HG02798 (cell line): ENCODE data around the gene CTSW.

Experiments used
- ATAC-seq: cut with Tn5 transposase; IDR thresholded peaks from one replicate; pipeline ENCODE4 v1.9.1; 2021; ENCODE audit warnings: mild to moderate bottlenecking; ENCODE audit not compliant: unreplicated experiment, poor library complexity

The CTSW gene

DNA sequence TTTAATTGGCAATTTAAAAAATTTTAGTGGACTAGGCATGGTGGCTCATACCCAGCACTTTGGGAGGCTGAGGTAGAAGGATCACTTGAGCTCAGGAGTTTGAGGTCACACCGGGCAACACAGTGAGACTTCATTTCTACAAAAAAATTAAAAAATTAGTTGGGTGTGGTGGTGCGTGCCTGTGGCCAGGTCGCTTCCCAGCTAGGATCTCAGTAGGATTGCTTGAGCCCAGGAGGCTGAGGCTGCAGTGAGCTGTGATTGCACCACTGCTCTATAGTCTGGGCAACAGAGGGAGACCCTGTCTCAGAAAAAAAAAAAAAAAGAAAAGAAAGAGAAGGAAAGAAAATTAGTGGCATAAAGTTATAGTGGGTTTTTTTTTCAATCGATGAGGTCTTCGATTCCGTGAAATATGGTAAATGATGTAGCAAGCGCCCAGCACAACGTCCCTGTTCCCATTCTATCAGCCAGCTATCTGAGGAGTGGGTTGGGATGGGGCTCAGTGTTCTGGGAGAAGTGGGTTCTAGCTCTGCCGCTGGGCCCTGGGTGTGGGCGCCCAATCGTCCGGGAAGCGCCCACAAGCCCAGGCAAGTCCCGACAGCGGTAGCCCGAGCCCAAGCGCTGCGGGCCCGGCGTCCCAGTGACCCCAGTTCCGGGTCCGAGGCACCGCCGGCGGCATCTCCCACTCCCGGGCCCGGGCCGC lies 19.2 kb downstream of the CTSW start:
- no peak for ATAC-seq

DNA sequence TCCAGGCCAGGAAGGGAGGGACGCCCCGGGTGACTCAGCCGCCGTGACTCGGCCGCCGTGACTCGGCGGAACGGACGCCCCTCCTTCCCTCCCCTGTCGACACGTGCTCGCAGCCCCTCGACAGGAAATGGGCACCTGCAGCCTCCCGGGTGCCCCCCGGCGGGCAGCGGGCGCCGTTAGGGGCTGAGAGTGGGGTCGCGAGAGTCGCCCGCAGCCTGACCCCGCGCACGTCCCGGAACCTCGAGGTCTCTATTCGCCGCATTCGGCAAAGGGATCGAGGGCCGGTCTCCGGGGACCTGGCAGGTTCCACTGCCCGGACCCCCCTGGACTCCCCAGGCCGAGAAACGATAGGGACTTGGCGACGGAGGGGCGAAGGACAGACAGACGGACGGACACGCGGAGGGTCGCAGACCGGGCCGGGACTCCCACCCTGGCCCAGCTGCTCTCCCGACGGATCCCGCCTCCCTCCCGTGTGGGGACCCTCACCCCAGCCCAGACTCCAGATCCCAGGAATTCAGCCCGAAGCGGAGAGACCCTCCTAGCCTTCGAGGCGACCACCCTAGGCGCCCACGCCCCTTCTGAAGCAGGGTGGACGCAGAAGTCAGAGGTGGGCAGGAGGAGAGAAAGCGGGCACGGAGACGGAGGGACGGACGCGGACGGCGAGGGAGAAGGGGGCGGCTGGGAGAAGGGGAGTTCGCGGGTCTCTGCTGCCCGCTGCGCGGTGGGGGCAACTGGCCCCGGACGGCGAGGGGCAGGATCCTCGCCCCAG lies 19.9 kb downstream of the CTSW start:
- ATAC-seq: peak; percentile 20

DNA sequence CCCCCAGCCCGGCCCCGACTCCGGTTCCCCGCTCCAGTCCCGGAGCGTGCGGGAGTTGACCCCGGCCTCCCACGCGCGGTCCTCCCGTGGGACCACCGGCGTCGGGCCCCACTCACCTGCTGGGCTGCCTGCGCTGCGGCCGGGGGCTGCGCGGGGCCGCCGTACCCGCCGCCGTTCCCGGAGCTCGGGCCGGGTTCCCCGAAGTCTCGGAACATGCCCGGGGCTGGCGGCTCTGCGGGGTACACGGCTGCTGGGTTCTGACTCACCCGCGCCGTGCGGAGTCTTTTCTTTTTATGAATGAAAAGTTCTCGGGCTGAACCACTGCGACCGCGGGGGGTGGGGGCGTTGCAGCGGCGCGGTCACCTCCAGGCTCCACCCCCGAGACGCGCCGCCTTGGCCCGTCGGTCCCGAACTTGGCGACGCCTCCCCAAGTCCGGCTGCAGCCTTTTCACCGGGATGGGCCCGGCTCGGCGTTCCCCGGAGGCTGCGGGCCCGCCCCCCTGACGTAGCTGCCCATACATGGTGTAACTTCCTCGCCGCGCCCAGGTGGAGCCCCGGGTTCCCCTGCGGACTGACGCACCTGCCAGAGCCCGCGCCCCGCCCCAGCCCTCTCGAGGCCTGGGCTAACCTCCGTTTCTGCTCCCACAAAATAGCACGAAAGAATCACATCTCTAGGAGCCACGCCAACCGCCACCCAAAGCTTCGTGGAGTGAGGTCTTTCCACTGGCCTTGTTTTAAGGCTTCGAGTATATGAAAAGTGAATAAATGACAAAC lies 20.7 kb downstream of the CTSW start, which contains the start of gene FOSL1:
Gene FOSL1 (minus strand): TSS at position 264 of the 774 bp plus-strand sequence. CDS start 49 bp downstream, at position 215.
- ATAC-seq: peak; percentile 86

DNA sequence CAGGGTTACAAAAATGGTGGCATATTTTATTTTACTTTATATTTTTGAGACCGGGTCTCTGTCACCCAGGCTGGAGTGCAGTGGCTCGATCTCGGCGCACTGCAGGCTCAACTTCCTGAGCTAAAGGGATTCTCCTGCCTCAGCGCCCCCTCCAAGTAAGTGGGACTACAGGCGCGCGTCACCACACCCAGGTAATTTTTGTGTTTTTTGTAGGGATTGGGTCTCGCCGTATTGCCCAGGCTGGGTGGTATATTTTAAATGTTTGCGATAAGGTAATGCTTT lies 21.2 kb downstream of the CTSW start:
- no peak for ATAC-seq

DNA sequence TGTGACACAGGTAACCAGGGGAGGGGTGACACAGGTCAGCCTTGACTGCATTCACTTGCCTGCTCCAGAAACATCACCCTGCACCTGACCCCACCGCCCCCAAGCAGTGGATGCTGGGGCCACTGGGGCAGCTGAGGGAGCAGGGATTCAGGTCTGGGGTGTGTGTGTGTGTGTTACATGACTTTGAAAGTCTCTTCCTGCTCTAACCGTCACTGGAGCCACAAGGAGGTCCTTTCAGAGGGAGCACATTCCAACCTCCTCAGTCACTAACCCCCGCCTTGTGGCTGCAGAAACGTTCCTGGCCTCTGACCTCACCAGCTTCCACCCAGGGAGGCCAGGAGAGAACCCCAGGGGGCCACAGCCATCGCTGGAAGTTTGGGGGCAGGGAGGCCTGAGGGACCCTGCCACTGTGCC lies 23.4 kb downstream of the CTSW start:
- no peak for ATAC-seq

DNA sequence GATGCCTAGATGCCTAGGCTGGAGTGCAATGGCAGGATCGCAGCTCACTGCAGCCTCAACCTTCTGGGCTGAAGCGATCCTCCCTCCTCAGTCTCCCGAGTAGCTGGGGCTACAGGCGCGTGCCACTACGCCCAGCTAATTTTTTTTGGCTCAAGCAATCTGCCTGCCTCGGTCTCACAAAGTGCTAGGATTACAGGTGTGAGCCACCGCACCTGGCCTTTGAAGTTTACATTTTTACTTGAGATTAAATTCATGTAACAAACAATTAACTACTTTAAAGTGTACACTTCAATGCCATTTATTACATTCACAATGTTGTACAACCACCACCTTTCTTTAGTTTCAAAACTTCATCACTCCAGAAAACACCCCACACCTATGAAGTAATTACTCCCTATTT lies 24.1 kb downstream of the CTSW start:
- ATAC-seq: no peak

DNA sequence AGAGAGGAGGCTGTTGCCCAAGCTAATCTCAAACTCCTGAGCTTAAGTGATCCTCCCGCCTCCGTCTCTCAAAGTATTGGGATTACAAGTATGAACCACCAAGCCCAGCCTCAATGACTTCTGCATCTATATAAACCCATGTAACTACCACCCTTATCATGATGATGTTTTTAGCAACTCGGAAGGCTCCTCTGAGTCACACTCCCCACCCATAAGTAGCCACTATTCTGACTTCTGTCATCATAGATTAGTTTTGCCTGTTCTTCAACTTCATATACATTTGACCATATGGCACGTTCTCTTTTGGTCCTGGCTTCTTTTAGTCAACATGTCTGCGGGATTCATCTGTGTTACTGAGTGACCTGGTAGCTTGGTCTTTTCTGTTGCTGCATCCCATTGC lies 27.0 kb downstream of the CTSW start:
- no peak for ATAC-seq

DNA sequence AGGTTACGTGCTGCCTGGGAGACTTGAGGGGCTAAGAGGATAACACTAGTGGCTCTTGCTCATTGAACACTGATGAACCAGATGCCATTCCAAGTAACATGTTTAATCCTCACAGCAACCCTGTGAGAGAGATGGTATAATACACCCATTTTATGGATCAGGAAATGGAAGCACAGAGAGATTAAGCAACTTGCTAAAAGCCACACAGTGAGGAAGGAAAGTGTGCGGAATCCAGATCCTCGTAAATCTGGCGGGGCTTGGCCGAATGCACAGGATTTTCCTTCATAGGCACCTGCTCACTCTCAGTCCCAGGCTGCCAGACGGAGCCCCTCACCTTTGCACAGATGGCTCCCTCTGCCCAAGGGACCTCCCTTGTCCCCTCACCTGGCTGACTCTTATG lies 28.2 kb downstream of the CTSW start:
- no peak for ATAC-seq

DNA sequence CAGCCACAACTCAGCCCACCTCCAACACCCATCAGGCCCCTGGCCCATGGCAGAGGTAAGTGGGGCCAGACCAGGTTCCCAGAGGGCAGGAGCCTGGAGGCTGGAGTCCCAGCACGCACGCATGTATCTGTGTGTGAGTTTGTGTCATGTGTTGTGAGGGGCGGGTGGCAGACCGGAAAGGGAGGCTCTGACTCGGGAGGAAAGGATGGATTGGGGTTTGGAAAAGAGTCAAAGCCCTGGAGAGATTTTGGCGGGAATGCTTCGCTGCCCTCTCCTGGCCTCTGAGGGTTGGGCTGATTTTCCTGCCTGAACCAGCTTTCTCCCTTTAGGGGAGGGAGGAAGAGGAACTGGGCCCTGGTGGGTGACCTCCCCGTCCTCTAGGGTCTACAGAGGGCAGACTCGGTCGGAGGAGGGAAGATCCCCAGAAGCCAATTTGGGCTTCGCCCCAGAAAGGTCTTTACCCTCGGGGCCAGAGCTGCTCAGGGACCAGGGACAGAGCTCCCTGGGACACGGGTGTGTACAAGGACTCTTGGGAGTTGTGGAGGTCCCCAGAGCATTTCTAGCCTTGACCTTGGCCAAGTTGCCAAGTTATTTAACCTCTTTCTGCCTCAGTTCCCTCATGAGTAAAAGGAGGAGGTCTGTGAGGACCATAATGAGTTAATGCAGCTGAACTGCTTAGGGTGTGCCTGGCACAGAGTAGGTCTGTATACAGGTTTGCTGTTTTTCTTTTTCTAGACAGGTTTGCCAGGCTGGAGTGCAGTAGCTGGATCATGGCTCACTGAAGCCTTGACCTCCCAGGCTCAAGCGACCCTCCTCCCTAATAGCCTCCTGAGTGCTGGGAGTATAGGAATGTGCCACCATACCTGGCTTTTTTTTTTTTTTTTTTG lies 32.3 kb downstream of the CTSW start:
- ATAC-seq: no peak

DNA sequence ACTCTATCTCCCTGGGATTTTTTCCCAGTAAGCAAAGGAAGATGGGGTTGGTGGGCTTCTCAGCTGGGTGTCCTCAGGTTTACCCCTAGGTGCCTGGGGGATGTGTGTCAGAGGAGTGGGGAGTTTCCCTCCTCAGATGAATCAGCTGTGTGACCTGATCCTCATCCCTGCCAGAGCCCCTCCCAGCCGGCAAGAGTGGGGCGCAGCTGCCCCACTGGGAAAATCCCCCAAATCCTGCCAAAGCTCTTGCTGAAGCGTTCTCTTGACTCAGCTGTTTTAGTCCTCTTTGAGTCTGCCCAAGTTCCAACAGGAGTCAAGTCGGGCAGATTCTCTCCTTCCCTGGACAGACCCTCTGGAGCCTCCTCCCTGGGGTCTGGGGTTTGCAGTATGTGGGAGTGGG lies 33.2 kb downstream of the CTSW start:
- no peak for ATAC-seq

DNA sequence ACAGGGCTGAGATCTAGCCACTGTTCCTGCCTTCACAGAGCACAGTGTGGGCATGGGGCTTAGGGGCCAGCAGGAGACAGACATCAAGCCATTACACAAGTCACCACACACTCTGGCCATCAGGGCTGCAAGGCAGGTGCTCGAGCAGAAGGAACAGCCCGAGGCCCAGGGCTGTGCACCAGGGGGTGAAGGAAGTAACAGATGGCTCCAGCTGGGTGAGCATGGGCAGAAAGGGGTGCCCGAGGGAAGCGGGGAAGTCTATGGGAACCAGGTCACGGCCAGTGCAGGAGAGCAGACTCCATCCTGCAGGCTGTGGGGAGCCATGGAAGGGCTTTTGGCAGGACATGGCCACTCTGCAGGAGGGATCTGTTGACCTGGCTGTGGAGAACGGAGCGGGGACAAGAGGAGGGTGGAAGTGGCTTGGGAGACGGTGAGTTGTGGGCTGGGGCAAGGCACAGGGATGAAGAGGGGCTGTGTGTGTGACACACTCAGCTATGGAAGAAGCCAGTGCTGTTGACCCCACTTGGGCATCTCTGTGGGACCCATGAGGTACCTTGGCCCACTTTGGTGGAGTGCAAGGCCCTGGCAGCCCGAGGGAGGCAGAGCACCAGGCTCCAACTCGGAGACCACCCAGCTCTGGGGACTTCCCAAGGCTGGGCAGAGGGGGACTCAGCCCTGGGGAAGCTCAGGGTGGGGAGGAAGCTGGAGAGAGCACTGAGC lies 35.6 kb downstream of the CTSW start:
- no peak for ATAC-seq

DNA sequence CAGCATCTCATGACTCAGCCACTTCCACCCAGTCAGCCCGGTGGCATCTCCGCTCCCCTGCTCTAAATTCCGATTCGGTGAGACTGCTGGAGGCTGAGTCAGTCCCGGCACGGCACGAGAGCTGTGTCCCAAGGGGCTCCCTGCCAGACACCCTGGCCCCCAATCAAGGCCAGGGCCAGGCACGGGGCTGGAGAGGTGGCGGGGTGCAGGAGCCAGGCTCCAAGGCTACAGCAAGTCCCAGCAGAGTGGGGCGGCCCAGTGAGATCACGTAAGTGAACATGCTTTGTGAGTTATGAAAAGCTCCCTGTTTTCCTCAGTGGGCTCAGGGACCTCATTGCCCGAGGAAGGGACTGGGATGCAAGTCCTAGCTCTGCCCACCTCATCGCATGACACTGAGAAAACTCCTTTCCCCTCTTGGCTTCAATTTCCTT lies 36.2 kb downstream of the CTSW start:
- no peak for ATAC-seq

DNA sequence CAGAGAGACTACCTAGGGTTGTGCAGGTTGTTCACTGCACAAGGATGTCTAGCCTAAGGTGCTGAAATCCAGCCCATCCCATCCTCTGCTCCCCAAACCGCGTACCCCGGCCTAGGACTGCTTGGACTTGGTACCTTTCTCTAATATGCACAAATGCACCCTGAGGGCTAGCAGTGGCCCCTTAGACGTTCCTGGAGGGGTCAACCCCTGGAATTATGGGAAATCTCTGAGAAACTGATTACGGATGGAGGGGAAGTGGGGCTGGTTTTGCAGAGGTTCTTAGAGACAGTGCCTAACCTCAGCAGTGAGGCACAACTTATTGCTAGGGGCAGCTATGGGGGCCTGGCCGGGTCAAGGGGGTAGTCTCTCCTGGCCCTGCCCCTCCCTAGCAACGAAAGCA lies 36.8 kb downstream of the CTSW start:
- ATAC-seq: no peak

DNA sequence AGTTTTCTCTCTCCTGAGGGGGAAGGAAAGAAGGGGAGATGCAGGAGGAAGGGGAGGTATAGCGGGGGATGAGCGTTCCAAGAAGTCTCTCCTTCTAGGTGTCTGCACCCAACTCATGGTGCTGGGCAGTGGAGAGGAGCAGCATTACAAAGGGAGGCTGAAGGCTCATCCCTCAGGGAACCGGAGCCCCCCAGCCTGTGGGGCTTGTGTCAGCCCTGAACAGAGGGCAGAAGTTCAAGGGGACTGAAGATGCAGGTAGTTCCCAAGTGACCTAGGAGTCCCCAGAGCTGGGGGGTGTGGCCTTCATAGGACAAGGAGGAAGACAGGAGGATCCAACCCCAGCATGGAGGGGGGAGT lies 37.4 kb downstream of the CTSW start:
- no peak for ATAC-seq

DNA sequence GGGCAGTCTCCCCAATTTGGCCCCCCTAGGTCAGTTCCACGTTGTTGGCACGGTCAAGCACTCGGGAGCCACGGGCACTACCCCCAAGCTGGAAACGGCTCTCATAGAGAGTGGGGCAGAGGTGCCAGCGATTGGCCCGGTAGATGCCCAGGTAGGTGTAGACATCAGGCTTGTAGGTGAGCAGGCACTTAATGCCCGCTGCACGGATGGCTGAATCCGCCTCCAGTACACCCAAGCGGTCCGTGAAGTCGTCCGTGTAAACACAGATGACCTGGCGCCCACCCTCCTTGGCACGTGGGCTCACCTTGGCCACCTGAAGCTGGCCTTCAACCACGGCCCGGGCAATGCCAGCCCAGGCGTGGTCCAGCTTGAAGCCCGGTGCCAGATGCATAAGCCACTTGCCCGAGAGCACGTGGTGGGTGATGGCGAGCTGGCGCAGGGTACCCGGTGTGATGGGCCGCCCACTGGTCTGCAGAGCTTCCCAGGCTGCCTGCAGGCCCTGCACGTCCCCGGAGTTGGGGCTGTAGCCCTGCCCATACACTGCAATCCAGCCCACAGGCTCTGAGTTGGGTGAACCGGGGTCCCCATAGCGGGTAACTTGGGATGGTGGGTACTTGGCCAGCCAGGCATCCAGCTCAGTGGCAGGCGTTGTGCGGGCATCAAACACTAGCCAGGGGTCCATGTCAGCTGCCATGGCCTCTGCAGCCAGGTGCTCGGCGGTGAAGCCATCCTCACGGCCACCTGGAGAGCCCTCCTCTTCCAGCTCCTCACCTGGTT lies 38.0 kb downstream of the CTSW start:
- ATAC-seq: no peak

DNA sequence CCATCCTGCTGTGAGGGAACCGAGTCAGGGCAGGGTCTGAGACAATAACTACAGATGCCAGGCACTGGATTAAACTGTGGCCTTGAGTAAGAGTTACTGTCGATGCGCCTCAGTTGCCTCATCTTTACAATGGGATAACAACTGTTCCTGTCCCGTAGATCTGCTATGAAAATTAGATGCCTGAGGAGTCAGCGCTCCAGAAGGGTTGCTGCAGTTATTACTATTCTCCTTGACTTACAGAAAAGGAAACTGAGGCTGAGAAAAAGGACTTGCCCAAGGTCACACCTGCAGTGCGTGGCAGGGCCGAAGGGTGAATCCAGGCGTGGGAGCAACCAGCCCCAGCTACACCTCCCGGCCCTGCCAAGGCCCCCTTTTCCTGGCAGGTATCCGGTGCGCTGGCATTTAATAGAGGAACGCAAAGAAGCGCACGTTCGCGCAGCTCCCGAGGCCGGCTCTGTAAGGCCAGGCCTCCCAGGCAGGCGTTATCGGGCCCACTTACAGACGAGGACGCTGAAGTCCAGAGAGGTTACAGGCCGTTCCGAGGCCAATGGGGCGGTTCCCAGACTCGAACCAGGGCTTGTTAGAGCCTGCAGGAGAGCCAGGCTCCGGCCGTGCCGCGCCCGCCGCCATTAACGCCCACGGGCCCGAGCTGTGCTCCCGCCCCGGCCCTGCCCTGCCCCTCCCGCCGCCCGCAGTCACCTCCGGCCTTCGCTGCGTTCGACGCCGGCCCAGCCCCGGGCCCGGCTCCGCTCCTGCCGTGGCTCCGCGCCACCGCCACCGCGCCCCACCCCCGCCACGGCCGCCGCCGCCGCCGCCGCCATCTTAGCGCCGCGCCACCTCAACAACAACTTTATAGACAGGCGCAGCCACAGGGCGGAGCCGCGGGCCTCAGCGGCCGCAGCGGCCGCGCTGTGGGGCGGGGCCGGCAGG lies 38.8 kb downstream of the CTSW start, which contains the start of gene C11orf68:
Gene C11orf68 (minus strand): TSS at position 852 of the 930 bp plus-strand sequence. CDS start 31 bp downstream, at position 821.
- ATAC-seq: peak; percentile 62

DNA sequence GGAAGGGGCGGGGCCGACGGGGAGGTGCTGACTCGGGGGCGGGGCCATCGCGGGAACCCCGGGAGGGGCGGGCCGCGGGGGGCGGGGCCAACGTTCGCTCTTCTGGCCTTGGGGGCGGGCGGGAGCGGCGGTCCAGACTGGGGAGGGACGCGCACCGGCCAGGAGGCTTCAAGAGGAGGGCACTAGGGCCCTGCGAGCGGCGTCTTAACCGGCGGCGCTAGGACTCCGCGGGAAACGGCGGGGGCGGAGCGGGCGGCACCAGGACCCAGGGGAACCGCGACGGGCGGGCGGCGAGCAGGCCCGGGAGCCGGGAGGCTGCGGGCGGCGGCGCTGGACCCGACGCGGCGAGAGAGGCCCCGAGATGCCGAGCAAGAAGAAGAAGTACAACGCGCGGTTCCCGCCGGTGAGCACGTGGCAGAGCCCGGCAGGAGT lies 39.5 kb downstream of the CTSW start, which contains the start of gene DRAP1:
Gene DRAP1 (plus strand): TSS at position 286 of the 432 bp plus-strand sequence. CDS start 76 bp downstream, at position 362.
- ATAC-seq: peak; percentile 87
